Uterus (tissue), 4 donors: Measurements from ENCODE around the gene ITSN2. TPM values are rescaled to one million over a fixed set of nuclear protein-coding genes. Genes with fewer than 3 reads are reported as not detected.
"Not testable (repeated sequence)": the region's sequence is repeated elsewhere in the genome, so short reads cannot be mapped to it uniquely, and the experiment has no call there.

ENCODE experiments used
- DNase-seq, 2 donors: peaks; one replicate each; pipeline ENCODE4 v3.0.0-alpha.2; 2019 to 2020
- H3K27ac ChIP-seq, 2 donors: fragments of 200-600 bp; sonication (generic); 1 replicate in 1 of 2; 2 replicates in 1 of 2; pipeline ENCODE4 v1.5.1; 2016 to 2018
- H3K27me3 ChIP-seq, 2 donors: fragments of 200-600 bp; sonication (generic); one replicate each; pipeline ENCODE4 v1.5.1; 2018 to 2019; ENCODE audit warnings: control low read depth in 1 of 2
- H3K36me3 ChIP-seq, 2 donors: fragments of 200-600 bp; sonication (generic); one replicate each; pipeline ENCODE4 v1.5.1; 2019; ENCODE audit warnings: control low read depth in 1 of 2
- H3K4me1 ChIP-seq, 2 donors: fragments of 200-600 bp; sonication (generic); one replicate each; pipeline ENCODE4 v1.5.1; 2018 to 2019; ENCODE audit warnings: control low read depth in 1 of 2
- H3K4me3 ChIP-seq, 2 donors: fragments of 200-600 bp; sonication (generic); 1 replicate in 1 of 2; 2 replicates in 1 of 2; pipeline ENCODE4 v1.5.1; 2018 to 2019; ENCODE audit warnings: mild to moderate bottlenecking in 1 of 2
- H3K9me3 ChIP-seq, 2 donors: fragments of 200-600 bp; sonication (generic); one replicate each; pipeline ENCODE4 v1.5.1; 2019; ENCODE audit warnings: control low read depth in 1 of 2
- POLR2A ChIP-seq, 2 donors: fragments of 450-650 bp; IDR thresholded peaks; one replicate each; pipeline ENCODE4 v1.6.1; 2016; ENCODE audit warnings: antibody characterized with exemption in 2 of 2, mild to moderate bottlenecking in 1 of 2, moderate library complexity in 1 of 2
- intact Hi-C: fragments of 100-400 bp; cut with DNase I; formaldehyde crosslinking; loops from one replicate; pipeline ENCODE4 v1.15.1; 2023; ENCODE audit warnings: low total_unique reads
- total RNA-seq, 4 donors: library from RNA; depleted of rRNA in 3 of 4; stranded (reverse); fragments of >200 nt in 3 of 4; gene quantifications; one replicate each; pipeline versions ENCODE4 v1.1.0 to v1.2.4, GENCODE V29; 2014 to 2023
- TF ChIP-seq, protein P1 (sequence below), 4 experiments: fragments of 200-600 bp in 2 of 4; fragments of 450-650 bp in 2 of 4; sonication (generic) in 2 of 4; IDR thresholded peaks; one replicate each; pipeline ENCODE4 v1.5.1; 2016 to 2019; ENCODE audit warnings: antibody characterized with exemption in 4 of 4, mild to moderate bottlenecking in 2 of 4, moderate library complexity in 1 of 4
- donor health status: DM: yes; HTN: yes; CAD: no.

The ITSN2 gene
- total RNA-seq, result 10 to 100 TPM; 11.0 to 71.9 (median 56.2) TPM

GRCh38 chr2:24360050-24360962, at the start of gene ITSN2:
TSS of gene ITSN2 (minus strand) at chr2:24360536. CDS start at chr2:24328082, 32,454 bp downstream.
- intact Hi-C loops, result no loop called here
- DNase-seq, result peak; percentile 59 to 68
- peak within 1 kb of the TSS; percentile 87 to 91 for H3K27ac ChIP-seq
- no peaks in the 10 kb centered on the region for H3K4me1 ChIP-seq
- no peaks in the 10 kb centered on the region for H3K27me3 ChIP-seq
- peak in 1 of 2 donors; percentile 60 for TF ChIP-seq POLR2A (IDR thresholded peaks at IDR 0.05)
- TF ChIP-seq, protein P1, sequence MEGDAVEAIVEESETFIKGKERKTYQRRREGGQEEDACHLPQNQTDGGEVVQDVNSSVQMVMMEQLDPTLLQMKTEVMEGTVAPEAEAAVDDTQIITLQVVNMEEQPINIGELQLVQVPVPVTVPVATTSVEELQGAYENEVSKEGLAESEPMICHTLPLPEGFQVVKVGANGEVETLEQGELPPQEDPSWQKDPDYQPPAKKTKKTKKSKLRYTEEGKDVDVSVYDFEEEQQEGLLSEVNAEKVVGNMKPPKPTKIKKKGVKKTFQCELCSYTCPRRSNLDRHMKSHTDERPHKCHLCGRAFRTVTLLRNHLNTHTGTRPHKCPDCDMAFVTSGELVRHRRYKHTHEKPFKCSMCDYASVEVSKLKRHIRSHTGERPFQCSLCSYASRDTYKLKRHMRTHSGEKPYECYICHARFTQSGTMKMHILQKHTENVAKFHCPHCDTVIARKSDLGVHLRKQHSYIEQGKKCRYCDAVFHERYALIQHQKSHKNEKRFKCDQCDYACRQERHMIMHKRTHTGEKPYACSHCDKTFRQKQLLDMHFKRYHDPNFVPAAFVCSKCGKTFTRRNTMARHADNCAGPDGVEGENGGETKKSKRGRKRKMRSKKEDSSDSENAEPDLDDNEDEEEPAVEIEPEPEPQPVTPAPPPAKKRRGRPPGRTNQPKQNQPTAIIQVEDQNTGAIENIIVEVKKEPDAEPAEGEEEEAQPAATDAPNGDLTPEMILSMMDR (IDR thresholded peaks at IDR 0.05), result peak in 1 of 4 experiments; percentile 18
- H3K36me3 ChIP-seq, result no peaks in the 10 kb centered on the region
- H3K9me3 ChIP-seq, result no peaks in the 10 kb centered on the region
- peak within 1 kb of the TSS; percentile 60 to 91 for H3K4me3 ChIP-seq

GRCh38 chr2:24409171-24409570, 48.8 kb upstream of the ITSN2 start:
- DNase-seq, result no peak
- intact Hi-C loops, result loop anchor here (5.0 kb wide), 1 partner anchor 418 kb away; no protein-coding TSS in a partner anchor
- H3K36me3 ChIP-seq, result no peaks in the 10 kb centered on the region

DNA sequence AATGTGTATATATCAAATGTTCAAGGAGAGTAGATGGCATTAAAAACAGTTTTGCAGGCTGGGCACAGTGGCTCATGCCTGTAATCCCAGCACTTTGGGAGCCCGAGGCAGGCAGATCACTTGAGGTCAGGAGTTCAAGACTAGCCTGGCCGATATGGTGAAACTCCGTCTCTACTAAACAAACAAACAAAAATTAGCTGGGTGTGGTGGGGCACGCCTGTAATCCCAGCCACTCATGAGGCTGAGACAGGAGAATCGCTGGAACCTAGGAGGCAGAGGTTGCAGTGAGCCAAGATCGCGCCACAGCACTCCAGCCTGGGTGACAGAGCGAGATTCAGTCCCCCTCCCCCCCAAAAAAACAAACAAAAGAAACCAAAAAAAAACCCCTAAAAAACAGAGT, 48.4 kb upstream of the ITSN2 start:
- intact Hi-C loops, result loop anchor here (5.0 kb wide), 1 partner anchor 419 kb away; no protein-coding TSS in a partner anchor
- H3K4me1 ChIP-seq, result not testable (repeated sequence)

More at GRCh38 chr2:24409171-24409570, 48.8 kb upstream of the ITSN2 start:
- Histone ChIP-seq H3K4me3 (no peak overlapping the region), H3K9me3 (no peaks in the 10 kb centered on the region), H3K4me1 (no peaks in the 10 kb centered on the region), H3K27me3 (no peaks in the 10 kb centered on the region), H3K27ac (no peak overlapping the region)
- TF ChIP-seq POLR2A (IDR thresholded peaks at IDR 0.05), result no peak
- TF ChIP-seq, protein P1 (IDR thresholded peaks at IDR 0.05), result no peak

GRCh38 chr2:24404491-24404921, 44.2 kb upstream of the ITSN2 start:
- H3K27me3 ChIP-seq, result no peaks in the 10 kb centered on the region
- peak overlapping the region in 1 of 2 donors; percentile 28 for H3K27ac ChIP-seq
- DNase-seq, result peak; percentile 38 to 44
- H3K36me3 ChIP-seq, result no peaks in the 10 kb centered on the region
- intact Hi-C loops, result no loop called here
- no peak for TF ChIP-seq POLR2A (IDR thresholded peaks at IDR 0.05)
- TF ChIP-seq, protein P1 (IDR thresholded peaks at IDR 0.05), result no peak
- H3K4me1 ChIP-seq, result no peaks in the 10 kb centered on the region
- no peak overlapping the region for H3K4me3 ChIP-seq
- no peaks in the 10 kb centered on the region for H3K9me3 ChIP-seq

More for the DNA sequence above, 48.4 kb upstream of the ITSN2 start:
- not testable (repeated sequence) for H3K9me3 ChIP-seq, H3K4me3 ChIP-seq, DNase-seq, H3K27ac ChIP-seq, H3K27me3 ChIP-seq, H3K36me3 ChIP-seq

DNA sequence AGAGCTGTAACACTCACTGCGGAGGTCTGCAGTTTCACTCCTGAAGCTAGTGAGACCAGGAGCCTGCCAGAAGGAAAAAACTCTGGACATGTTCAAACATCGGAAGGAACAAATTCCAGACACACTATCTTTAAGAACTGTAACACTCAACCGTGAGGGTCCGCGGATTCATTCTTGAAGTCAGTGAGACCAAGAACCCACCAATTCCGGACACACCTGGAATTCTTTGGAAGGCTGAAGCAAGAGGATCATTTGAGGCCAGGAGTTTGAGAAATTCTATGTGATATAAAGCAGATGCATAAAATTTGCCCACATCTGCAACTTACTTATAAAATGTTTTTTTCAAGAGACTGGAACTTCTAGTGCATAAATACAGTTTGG, 43.5 kb upstream of the ITSN2 start:
- peak overlapping the region in 1 of 2 donors; percentile 28 for H3K27ac ChIP-seq
- no peaks in the 10 kb centered on the region for H3K9me3 ChIP-seq
- no peaks in the 10 kb centered on the region for H3K27me3 ChIP-seq
- H3K4me3 ChIP-seq, result no peak overlapping the region
- no peaks in the 10 kb centered on the region for H3K36me3 ChIP-seq
- intact Hi-C loops, result no loop called here
- no peak for TF ChIP-seq POLR2A (IDR thresholded peaks at IDR 0.05)
- TF ChIP-seq, protein P1 (IDR thresholded peaks at IDR 0.05), result no peak
- no peak for DNase-seq
- no peaks in the 10 kb centered on the region for H3K4me1 ChIP-seq
